ENCODE measurements around the gene NRCAM.
"Not testable (repeated sequence)": the region's sequence is repeated elsewhere in the genome, so short reads cannot be mapped to it uniquely, and the experiment has no call there.

Gene NRCAM

DNA sequence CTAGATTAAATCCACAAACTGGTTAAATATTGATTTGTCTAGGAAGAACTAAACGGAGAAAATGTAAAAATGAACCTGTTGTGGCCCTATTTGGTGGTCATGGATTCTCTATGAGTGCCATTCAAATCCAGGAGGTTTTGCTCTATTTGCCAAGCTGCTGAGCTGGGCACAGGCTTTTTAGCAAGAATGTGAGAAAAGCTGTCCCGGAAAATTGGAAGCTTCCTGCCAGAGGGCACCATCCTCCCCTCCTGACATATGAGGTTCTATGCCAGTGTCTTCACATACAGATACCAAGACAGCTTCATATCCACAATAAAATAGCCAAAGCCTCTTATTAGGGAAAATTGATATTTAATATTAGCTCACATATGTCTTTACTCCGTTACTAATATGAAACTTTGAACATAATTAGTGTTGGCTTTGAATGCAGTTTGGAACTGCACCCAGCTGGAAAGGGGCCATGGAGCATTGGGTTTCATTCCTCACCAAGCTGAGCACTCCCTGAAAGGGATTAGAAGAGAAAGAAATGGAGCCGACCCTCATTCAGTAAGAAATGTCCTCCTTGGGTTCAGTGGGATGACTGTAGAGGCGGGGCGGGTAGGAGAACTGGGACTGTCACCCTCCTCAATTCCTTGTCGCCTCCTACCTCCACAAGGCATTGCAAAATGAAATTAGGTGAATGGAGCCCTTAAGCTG is 47.8 kb downstream of the NRCAM start:
- no peak for DNase-seq (ENCODE audit: insufficient read length, low spot score)
- no peak for FAIRE-seq
- TF ChIP-seq POLR2AphosphoS5 (IDR thresholded peaks at IDR 0.05; ENCODE audit: low read depth, low read length), result no peak
- no peak for TF ChIP-seq PAX5 (IDR thresholded peaks at IDR 0.05; ENCODE audit: insufficient read depth, low read length, severe bottlenecking)
- no peak for TF ChIP-seq TAF1 (IDR thresholded peaks at IDR 0.05; ENCODE audit: low read depth, low read length)
- no peak for TF ChIP-seq POLR2A (IDR thresholded peaks at IDR 0.05; ENCODE audit: low read depth, low read length)

DNA sequence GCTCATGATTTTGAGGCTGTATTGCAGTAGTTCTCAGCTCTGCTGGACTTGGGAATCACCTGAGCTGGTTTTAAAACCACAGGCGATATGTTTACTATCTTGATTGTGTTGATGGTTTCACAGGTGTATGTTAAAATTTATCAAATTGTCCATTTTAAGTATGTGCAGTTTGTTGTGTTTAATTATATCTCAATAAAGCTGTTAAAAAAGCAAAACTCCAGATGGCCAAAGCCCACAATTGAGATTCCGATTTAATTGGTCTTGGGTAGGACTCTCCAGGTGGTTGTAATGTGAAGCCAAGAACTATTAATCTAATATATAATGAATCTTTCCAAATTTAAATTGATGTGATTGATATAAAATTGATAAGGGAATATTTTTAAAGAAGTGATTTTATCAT is 48.6 kb downstream of the NRCAM start:
- no peak for DNase-seq (ENCODE audit: insufficient read length, low spot score)
- FAIRE-seq, result no peak
- TF ChIP-seq PAX5 (IDR thresholded peaks at IDR 0.05; ENCODE audit: insufficient read depth, low read length, severe bottlenecking) (no peak), POU2F2 (IDR thresholded peaks at IDR 0.05; ENCODE audit: low read depth, low read length) (no peak), POLR2A (IDR thresholded peaks at IDR 0.05; ENCODE audit: low read depth, low read length) (no peak), POLR2AphosphoS5 (IDR thresholded peaks at IDR 0.05; ENCODE audit: low read depth, low read length) (no peak), SPI1 (IDR thresholded peaks at IDR 0.05; ENCODE audit: low read depth, low read length) (no peak), TAF1 (IDR thresholded peaks at IDR 0.05; ENCODE audit: low read depth, low read length) (no peak)

DNA sequence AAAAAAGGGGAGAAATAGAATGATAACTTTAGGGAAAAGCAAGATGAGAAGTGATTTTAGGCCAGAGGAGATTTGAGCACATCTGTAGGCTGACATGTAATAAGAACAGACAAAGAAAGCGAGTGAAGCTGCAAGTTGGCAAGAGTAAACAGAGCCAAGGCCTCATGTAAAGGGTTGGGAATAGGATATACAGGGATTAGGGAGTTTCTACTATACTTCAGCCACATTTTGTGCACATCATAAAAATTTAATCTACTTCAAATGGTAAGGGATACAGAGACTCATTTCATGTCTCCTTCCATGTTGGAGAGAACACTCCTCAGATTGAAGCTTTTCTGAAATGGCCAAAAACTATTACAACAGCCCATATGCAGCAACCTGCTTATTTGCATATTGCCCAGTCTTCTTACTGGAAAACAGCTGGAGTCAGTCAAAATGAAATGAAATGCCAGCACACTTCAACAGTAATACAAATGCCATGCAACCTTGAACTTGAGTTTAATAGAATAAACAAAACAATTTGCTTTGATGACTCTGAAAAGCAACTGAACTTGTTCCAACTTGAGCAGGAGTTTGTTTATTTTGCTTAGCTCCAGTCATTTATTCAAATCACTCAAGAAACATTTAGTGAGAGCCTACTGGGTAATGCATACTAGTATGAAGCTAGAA is 49.9 kb downstream of the NRCAM start:
- DNase-seq (ENCODE audit: insufficient read length, low spot score), result no peak
- TF ChIP-seq PAX5 (IDR thresholded peaks at IDR 0.05; ENCODE audit: insufficient read depth, low read length, severe bottlenecking) (no peak), TAF1 (IDR thresholded peaks at IDR 0.05; ENCODE audit: low read depth, low read length) (no peak), POU2F2 (IDR thresholded peaks at IDR 0.05; ENCODE audit: low read depth, low read length) (no peak), POLR2A (IDR thresholded peaks at IDR 0.05; ENCODE audit: low read depth, low read length) (no peak), SPI1 (IDR thresholded peaks at IDR 0.05; ENCODE audit: low read depth, low read length) (no peak), POLR2AphosphoS5 (IDR thresholded peaks at IDR 0.05; ENCODE audit: low read depth, low read length) (no peak)
- no peak for FAIRE-seq

DNA sequence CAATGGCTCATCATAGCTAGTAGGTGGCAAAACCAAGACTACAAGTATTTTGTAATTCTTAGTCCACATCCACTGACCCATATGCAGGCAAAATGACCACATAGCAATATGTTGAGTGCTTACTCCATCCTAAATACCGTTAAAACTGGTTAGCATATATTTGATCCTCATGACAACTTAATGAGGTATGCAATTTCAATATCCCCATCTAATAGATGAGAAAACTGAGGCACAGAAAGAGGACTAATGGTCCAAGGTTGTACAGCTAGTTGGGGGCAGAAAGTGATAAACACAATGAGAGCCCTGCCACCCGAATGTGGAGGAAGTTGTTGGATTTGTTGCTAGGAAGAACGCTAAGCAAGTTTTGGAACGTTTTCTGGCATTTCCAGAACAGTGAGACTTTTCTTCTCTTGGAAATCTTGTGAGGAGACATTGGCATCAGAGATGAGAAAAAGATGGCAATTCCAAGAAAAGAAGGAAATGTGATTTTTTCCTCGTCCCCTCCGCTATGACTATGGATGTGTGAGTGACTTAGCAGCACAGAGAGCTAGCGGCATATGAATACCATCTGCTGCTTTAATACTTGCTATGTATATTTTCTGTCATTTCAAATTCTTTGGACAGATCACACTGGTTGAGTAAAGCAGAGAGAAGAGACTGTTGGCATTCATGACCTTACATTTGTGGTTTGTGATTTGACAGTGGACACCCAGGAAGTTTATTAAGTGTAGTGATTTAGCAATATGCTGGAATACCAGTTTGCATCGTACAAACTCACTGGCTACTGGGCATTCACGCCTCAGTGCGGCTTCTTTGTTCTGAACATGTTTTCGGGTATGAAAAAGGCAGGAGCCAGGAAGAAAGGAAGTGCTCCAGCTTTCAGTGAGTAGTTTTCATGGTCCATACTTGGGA is 51.5 kb downstream of the NRCAM start:
- DNase-seq (ENCODE audit: insufficient read length, low spot score) (no peak), FAIRE-seq (no peak)

DNA sequence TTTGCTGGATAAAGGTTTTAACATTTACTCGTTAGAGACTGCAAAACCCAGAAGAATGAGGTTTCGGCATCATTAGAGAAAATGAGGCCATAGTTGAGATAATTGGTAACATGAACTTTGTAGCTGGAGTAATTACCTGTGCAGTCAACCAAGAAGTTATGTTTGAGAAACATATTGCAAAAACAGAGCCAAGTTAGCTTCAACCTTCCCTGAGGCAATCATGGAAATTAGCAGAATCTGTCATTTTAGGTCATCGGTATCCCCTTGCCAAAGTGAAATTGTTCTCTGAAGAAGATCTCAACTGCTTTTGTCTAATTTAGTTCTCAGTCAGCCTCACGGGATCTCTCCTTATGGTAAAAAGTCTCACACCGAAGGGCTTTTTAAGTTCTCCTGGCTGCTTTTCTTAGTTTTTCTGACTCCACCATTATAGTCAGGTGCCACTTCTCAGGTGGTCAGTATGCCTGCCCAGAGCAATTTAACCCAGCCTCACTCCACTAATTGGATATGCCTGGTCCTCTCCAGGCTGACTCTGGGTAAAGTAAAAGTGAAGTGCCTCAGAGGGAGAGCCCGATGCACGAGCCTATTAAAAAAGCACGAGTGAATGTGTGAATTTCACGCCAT is 52.5 kb downstream of the NRCAM start:
- DNase-seq (ENCODE audit: insufficient read length, low spot score) (no peak), FAIRE-seq (no peak)
- TF ChIP-seq POU2F2 (IDR thresholded peaks at IDR 0.05; ENCODE audit: low read depth, low read length), result no peak
- TF ChIP-seq SPI1 (IDR thresholded peaks at IDR 0.05; ENCODE audit: low read depth, low read length), result no peak

More for the DNA sequence above, 51.5 kb downstream of the NRCAM start:
- no peak for TF ChIP-seq POLR2AphosphoS5 (IDR thresholded peaks at IDR 0.05; ENCODE audit: low read depth, low read length)
- no peak for TF ChIP-seq POU2F2 (IDR thresholded peaks at IDR 0.05; ENCODE audit: low read depth, low read length)
- TF ChIP-seq TAF1 (IDR thresholded peaks at IDR 0.05; ENCODE audit: low read depth, low read length), result no peak
- no peak for TF ChIP-seq SPI1 (IDR thresholded peaks at IDR 0.05; ENCODE audit: low read depth, low read length)
- TF ChIP-seq POLR2A (IDR thresholded peaks at IDR 0.05; ENCODE audit: low read depth, low read length), result no peak
- no peak for TF ChIP-seq PAX5 (IDR thresholded peaks at IDR 0.05; ENCODE audit: insufficient read depth, low read length, severe bottlenecking)

DNA sequence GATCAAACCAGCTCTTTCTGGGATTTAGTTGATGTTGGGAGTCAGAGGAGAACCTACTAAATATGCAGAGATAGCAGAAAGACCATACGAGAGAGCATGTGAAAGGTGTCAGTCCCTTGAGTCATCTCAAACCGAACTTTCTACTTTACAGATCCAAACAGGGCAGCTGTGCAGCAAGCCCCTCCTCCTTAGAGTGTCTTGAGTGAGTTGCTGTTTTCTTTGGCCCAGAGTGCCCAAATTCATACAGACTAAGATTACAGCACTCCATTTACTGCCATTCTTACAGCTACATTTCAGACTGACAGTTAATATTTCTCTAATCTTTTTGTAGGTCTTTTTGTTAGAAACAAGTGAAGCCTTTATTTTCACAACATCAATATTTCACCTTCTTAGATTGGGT is 53.4 kb downstream of the NRCAM start:
- FAIRE-seq (no peak), DNase-seq (ENCODE audit: insufficient read length, low spot score) (no peak)
- TF ChIP-seq POLR2AphosphoS5 (IDR thresholded peaks at IDR 0.05; ENCODE audit: low read depth, low read length) (no peak), PAX5 (IDR thresholded peaks at IDR 0.05; ENCODE audit: insufficient read depth, low read length, severe bottlenecking) (no peak), POU2F2 (IDR thresholded peaks at IDR 0.05; ENCODE audit: low read depth, low read length) (no peak), POLR2A (IDR thresholded peaks at IDR 0.05; ENCODE audit: low read depth, low read length) (no peak), TAF1 (IDR thresholded peaks at IDR 0.05; ENCODE audit: low read depth, low read length) (no peak), SPI1 (IDR thresholded peaks at IDR 0.05; ENCODE audit: low read depth, low read length) (no peak)

DNA sequence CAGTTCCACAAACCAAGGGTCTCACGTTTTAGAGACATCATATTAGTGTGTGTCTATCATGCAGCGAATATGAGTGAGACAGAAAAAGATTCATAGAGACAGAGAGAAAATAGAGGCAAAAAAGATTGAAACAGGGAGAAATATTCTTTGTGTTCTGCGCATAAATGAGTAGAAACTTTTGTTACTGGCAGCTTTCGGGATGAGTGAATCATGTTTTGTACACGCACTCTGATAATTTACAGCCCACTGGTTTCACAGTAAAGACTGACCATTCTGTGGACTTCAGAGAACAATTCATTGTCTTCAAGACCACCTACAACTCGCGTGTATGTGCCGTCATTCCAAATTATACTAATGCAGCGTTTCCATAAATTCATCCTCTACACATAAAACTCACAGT is 60.2 kb downstream of the NRCAM start:
- TF ChIP-seq TAF1 (IDR thresholded peaks at IDR 0.05; ENCODE audit: low read depth, low read length) (no peak), POU2F2 (IDR thresholded peaks at IDR 0.05; ENCODE audit: low read depth, low read length) (no peak), PAX5 (IDR thresholded peaks at IDR 0.05; ENCODE audit: insufficient read depth, low read length, severe bottlenecking) (no peak), POLR2A (IDR thresholded peaks at IDR 0.05; ENCODE audit: low read depth, low read length) (no peak), POLR2AphosphoS5 (IDR thresholded peaks at IDR 0.05; ENCODE audit: low read depth, low read length) (no peak), SPI1 (IDR thresholded peaks at IDR 0.05; ENCODE audit: low read depth, low read length) (no peak)
- DNase-seq (ENCODE audit: insufficient read length, low spot score) (no peak), FAIRE-seq (no peak)

DNA sequence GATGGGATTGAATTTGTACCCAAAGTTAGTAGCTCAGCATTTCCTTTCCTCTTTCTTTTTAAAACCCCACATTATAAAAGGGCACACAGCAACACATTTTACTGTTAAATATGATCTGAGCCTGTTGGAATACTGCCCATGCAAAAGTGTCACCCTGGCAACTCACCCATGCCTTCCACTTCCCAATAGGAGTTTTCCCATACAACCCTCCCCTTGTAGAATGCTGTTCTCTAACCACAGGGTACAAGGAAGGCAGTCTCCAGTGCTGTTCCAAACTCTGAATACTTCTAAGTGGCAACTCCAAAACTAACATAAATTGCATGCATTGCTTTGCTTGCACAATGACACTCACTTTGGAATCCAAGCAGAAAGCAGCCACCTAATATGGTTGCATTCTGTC is 60.8 kb downstream of the NRCAM start:
- DNase-seq (ENCODE audit: insufficient read length, low spot score) (no peak), FAIRE-seq (no peak)
- TF ChIP-seq SPI1 (IDR thresholded peaks at IDR 0.05; ENCODE audit: low read depth, low read length) (no peak), POU2F2 (IDR thresholded peaks at IDR 0.05; ENCODE audit: low read depth, low read length) (no peak), POLR2AphosphoS5 (IDR thresholded peaks at IDR 0.05; ENCODE audit: low read depth, low read length) (no peak), TAF1 (IDR thresholded peaks at IDR 0.05; ENCODE audit: low read depth, low read length) (no peak), PAX5 (IDR thresholded peaks at IDR 0.05; ENCODE audit: insufficient read depth, low read length, severe bottlenecking) (no peak), POLR2A (IDR thresholded peaks at IDR 0.05; ENCODE audit: low read depth, low read length) (no peak)

DNA sequence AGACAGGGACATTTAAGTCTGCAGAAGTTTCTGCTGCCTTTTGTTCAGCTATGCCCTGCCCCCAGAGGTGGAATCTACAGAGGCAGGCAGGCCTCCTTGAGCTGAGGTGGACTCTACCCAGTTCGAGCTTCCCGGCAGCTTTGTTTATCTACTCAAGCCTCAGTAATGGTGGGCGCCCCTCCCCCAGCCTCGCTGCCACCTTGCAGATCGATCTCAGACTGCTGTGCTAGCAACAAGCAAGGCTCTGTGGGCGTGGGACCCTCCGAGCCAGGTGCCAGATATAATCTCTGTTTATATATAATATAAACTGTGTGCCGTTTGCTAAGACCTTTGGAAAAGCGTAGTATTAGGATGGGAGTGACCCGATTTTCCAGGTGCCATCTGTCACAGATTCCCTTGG is 63.1 kb downstream of the NRCAM start:
- not testable (repeated sequence) for DNase-seq (ENCODE audit: insufficient read length, low spot score); FAIRE-seq

DNA sequence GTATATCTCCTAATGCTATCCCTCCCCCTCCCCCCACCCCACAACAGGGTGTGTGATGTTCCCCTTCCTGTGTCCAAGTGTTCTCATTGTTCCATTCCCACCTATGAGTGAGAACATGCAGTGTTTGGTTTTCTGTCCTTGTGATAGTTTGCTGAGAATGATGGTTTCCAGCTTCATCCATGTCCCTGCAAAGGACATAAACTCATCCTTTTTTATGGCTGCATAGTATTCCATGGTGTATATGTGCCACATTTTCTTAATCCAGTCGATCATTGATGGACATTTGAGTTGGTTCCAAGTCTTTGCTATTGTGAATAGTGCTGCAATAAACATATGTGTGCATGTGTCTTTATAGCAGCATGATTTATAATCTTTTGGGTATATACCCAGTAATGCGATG is 68.5 kb downstream of the NRCAM start:
- DNase-seq (ENCODE audit: insufficient read length, low spot score); FAIRE-seq: not testable (repeated sequence)

Measured in GM12891 (cell line).